ENCODE measurements around the gene HOXC6.
A peak's percentile ranks its signal among the peaks of the same experiment; 100 is the strongest.

HOXC6 gene

DNA sequence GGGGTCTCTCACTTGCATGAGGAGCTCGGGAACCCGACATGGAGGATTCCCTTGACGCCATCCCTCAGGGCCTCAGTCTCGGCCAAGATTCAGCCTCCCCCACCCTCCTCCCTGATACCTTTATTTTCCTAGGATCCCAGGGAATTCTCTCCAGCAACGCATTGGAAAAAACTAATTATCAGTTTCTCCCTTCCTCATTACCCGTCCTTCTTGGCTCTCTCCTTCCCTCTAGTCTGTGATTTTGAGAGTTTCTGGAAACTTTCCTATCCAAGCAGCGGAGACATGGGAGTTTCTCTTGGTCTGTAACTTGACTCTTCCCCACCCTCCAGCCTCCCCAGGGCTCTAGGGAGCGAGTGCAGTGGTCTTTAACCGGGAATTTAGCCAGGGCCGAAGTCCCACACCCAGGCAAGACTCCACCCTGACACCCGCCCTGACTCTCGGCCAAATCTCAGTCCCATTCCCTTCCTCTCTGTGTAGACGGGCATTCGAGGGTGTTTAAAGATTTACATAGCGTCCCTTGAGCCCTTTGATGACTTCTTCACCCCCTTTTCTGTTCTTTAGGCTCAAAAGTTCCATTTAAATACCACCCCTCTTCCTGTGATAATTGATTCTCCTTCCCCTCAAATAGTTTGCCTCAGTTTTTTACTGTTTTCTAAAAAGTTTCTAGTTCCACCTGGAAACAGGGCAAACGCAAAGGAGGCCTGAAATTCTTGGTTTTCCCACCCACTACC lies 11.3 kb downstream of the HOXC6 start (continued):
- TF ChIP-seq HOXA7 (CRISPR knock-in tag; IDR thresholded peaks at IDR 0.05; ENCODE audit: borderline replicate concordance), result no peak
- TF ChIP-seq ZFP69B (tag by site-specific recombination; IDR thresholded peaks at IDR 0.05), result no peak
- TF ChIP-seq ZNF707 (tag by site-specific recombination; IDR thresholded peaks at IDR 0.05), result no peak
- TF ChIP-seq, protein P1, sequence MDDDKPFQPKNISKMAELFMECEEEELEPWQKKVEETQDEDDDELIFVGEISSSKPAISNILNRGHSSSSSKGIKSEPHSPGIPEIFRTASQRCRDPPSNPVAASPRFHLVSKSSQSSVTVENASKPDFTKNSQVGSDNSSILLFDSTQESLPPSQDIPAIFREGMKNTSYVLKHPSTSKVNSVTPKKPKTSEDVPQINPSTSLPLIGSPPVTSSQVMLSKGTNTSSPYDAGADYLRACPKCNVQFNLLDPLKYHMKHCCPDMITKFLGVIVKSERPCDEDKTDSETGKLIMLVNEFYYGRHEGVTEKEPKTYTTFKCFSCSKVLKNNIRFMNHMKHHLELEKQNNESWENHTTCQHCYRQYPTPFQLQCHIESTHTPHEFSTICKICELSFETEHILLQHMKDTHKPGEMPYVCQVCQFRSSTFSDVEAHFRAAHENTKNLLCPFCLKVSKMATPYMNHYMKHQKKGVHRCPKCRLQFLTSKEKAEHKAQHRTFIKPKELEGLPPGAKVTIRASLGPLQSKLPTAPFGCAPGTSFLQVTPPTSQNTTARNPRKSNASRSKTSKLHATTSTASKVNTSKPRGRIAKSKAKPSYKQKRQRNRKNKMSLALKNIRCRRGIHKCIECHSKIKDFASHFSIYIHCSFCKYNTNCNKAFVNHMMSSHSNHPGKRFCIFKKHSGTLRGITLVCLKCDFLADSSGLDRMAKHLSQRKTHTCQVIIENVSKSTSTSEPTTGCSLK (tag by site-specific recombination; IDR thresholded peaks at IDR 0.05), result no peak
- TF ChIP-seq MYNN (tag by site-specific recombination; IDR thresholded peaks at IDR 0.05; ENCODE audit: borderline replicate concordance), result no peak
- TF ChIP-seq ZNF747 (tag by site-specific recombination; IDR thresholded peaks at IDR 0.05), result no peak
- TF ChIP-seq ZNF501 (tag by site-specific recombination; IDR thresholded peaks at IDR 0.05), result no peak; the same call in 1 of the 2 replicates
- TF ChIP-seq GFI1B (tag by site-specific recombination; IDR thresholded peaks at IDR 0.05), result no peak
- TF ChIP-seq ZNF274 (IDR thresholded peaks at IDR 0.05; ENCODE audit: low read length), result no peak
- TF ChIP-seq ZNF274 (tag by site-specific recombination; IDR thresholded peaks at IDR 0.05; ENCODE audit: borderline replicate concordance), result no peak
- TF ChIP-seq, protein P2, sequence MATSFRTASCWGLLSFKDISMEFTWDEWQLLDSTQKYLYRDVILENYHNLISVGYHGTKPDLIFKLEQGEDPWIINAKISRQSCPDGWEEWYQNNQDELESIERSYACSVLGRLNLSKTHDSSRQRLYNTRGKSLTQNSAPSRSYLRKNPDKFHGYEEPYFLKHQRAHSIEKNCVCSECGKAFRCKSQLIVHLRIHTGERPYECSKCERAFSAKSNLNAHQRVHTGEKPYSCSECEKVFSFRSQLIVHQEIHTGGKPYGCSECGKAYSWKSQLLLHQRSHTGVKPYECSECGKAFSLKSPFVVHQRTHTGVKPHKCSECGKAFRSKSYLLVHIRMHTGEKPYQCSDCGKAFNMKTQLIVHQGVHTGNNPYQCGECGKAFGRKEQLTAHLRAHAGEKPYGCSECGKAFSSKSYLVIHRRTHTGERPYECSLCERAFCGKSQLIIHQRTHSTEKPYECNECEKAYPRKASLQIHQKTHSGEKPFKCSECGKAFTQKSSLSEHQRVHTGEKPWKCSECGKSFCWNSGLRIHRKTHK (tag by site-specific recombination; IDR thresholded peaks at IDR 0.05), result no peak
- TF ChIP-seq, protein P3, sequence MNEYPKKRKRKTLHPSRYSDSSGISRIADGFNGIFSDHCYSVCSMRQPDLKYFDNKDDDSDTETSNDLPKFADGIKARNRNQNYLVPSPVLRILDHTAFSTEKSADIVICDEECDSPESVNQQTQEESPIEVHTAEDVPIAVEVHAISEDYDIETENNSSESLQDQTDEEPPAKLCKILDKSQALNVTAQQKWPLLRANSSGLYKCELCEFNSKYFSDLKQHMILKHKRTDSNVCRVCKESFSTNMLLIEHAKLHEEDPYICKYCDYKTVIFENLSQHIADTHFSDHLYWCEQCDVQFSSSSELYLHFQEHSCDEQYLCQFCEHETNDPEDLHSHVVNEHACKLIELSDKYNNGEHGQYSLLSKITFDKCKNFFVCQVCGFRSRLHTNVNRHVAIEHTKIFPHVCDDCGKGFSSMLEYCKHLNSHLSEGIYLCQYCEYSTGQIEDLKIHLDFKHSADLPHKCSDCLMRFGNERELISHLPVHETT (tag by site-specific recombination; IDR thresholded peaks at IDR 0.05), result no peak; the same call in none of the 2 replicates
- TF ChIP-seq ZNF121 (tag by site-specific recombination; IDR thresholded peaks at IDR 0.05), result no peak
- TF ChIP-seq BCL11B (tag by site-specific recombination; IDR thresholded peaks at IDR 0.05; ENCODE audit: low read depth), result peak; percentile 66
- TF ChIP-seq ZNF837 (tag by site-specific recombination; IDR thresholded peaks at IDR 0.05), result no peak
- TF ChIP-seq ZNF792 (tag by site-specific recombination; IDR thresholded peaks at IDR 0.05), result no peak
- TF ChIP-seq, protein P4, sequence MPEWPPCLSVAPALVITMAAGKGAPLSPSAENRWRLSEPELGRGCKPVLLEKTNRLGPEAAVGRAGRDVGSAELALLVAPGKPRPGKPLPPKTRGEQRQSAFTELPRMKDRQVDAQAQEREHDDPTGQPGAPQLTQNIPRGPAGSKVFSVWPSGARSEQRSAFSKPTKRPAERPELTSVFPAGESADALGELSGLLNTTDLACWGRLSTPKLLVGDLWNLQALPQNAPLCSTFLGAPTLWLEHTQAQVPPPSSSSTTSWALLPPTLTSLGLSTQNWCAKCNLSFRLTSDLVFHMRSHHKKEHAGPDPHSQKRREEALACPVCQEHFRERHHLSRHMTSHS (tag by site-specific recombination; IDR thresholded peaks at IDR 0.05), result no peak
- no peak for TF ChIP-seq KLF9 (tag by site-specific recombination; IDR thresholded peaks at IDR 0.05; ENCODE audit: low read depth)
- no peak for TF ChIP-seq SCRT1 (tag by site-specific recombination; IDR thresholded peaks at IDR 0.05; ENCODE audit: borderline replicate concordance)
- TF ChIP-seq ZNF10 (tag by site-specific recombination; IDR thresholded peaks at IDR 0.05), result no peak
- no peak for TF ChIP-seq ZIC2 (tag by site-specific recombination; IDR thresholded peaks at IDR 0.05)
- no peak for TF ChIP-seq ZNF473 (tag by site-specific recombination; IDR thresholded peaks at IDR 0.05)
- TF ChIP-seq, protein P5, sequence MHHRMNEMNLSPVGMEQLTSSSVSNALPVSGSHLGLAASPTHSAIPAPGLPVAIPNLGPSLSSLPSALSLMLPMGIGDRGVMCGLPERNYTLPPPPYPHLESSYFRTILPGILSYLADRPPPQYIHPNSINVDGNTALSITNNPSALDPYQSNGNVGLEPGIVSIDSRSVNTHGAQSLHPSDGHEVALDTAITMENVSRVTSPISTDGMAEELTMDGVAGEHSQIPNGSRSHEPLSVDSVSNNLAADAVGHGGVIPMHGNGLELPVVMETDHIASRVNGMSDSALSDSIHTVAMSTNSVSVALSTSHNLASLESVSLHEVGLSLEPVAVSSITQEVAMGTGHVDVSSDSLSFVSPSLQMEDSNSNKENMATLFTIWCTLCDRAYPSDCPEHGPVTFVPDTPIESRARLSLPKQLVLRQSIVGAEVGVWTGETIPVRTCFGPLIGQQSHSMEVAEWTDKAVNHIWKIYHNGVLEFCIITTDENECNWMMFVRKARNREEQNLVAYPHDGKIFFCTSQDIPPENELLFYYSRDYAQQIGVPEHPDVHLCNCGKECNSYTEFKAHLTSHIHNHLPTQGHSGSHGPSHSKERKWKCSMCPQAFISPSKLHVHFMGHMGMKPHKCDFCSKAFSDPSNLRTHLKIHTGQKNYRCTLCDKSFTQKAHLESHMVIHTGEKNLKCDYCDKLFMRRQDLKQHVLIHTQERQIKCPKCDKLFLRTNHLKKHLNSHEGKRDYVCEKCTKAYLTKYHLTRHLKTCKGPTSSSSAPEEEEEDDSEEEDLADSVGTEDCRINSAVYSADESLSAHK (tag by site-specific recombination; IDR thresholded peaks at IDR 0.05), result peak; percentile 100
- TF ChIP-seq ZNF785 (tag by site-specific recombination; IDR thresholded peaks at IDR 0.05), result no peak
- TF ChIP-seq ZNF621 (tag by site-specific recombination; IDR thresholded peaks at IDR 0.05), result no peak
- TF ChIP-seq, protein P6, sequence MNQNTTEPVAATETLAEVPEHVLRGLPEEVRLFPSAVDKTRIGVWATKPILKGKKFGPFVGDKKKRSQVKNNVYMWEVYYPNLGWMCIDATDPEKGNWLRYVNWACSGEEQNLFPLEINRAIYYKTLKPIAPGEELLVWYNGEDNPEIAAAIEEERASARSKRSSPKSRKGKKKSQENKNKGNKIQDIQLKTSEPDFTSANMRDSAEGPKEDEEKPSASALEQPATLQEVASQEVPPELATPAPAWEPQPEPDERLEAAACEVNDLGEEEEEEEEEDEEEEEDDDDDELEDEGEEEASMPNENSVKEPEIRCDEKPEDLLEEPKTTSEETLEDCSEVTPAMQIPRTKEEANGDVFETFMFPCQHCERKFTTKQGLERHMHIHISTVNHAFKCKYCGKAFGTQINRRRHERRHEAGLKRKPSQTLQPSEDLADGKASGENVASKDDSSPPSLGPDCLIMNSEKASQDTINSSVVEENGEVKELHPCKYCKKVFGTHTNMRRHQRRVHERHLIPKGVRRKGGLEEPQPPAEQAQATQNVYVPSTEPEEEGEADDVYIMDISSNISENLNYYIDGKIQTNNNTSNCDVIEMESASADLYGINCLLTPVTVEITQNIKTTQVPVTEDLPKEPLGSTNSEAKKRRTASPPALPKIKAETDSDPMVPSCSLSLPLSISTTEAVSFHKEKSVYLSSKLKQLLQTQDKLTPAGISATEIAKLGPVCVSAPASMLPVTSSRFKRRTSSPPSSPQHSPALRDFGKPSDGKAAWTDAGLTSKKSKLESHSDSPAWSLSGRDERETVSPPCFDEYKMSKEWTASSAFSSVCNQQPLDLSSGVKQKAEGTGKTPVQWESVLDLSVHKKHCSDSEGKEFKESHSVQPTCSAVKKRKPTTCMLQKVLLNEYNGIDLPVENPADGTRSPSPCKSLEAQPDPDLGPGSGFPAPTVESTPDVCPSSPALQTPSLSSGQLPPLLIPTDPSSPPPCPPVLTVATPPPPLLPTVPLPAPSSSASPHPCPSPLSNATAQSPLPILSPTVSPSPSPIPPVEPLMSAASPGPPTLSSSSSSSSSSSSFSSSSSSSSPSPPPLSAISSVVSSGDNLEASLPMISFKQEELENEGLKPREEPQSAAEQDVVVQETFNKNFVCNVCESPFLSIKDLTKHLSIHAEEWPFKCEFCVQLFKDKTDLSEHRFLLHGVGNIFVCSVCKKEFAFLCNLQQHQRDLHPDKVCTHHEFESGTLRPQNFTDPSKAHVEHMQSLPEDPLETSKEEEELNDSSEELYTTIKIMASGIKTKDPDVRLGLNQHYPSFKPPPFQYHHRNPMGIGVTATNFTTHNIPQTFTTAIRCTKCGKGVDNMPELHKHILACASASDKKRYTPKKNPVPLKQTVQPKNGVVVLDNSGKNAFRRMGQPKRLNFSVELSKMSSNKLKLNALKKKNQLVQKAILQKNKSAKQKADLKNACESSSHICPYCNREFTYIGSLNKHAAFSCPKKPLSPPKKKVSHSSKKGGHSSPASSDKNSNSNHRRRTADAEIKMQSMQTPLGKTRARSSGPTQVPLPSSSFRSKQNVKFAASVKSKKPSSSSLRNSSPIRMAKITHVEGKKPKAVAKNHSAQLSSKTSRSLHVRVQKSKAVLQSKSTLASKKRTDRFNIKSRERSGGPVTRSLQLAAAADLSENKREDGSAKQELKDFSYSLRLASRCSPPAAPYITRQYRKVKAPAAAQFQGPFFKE (tag by site-specific recombination; IDR thresholded peaks at IDR 0.05; ENCODE audit: borderline replicate concordance), result no peak
